HepG2 (cell line): ENCODE data around the gene HES3. TPM values are rescaled to one million over a fixed set of nuclear protein-coding genes. Genes with fewer than 3 reads are reported as not detected.
A peak's percentile ranks its signal among the peaks of the same experiment; 100 is the strongest.

Experiments used
- AFF4 ChIP-seq: sonication (generic); formaldehyde crosslinking; IDR thresholded peaks from 2 replicates; pipeline ENCODE4 v1.4.0; 2020; ENCODE audit warnings: missing genetic modification reagents
- FOXA1 ChIP-seq, 2 experiments: fragments of 450-650 bp in 1 of 2; sonication (generic) in 1 of 2; formaldehyde crosslinking in 1 of 2; IDR thresholded peaks; 2 replicates each; pipeline versions ENCODE4 v1.4.0 to v1.6.1; 2016 to 2020; ENCODE audit warnings: missing genetic modification reagents in 1 of 2
- KLF11 ChIP-seq: IDR thresholded peaks from 2 replicates; pipeline ENCODE4 v1.6.1; 2016; ENCODE audit warnings: missing compliant biosample characterization
- MIXL1 ChIP-seq: IDR thresholded peaks from 2 replicates; pipeline ENCODE4 v1.6.1; 2016
- NAIF1 ChIP-seq: sonication (generic); formaldehyde crosslinking; IDR thresholded peaks from 2 replicates; pipeline ENCODE4 v1.5.0; 2020; ENCODE audit warnings: mild to moderate bottlenecking, missing genetic modification reagents, borderline replicate concordance
- PAF1 ChIP-seq: IDR thresholded peaks from 2 replicates; pipeline ENCODE4 v1.6.1; 2016; ENCODE audit warnings: missing genetic modification reagents, missing compliant biosample characterization
- PCBP1 ChIP-seq: fragments of 200-400 bp; formaldehyde crosslinking; IDR thresholded peaks from 2 replicates; pipeline ENCODE4 v1.6.1; 2017; ENCODE audit warnings: mild to moderate bottlenecking, low read depth, low read length, borderline replicate concordance
- RFXANK ChIP-seq: IDR thresholded peaks from 2 replicates; pipeline ENCODE4 v1.6.1; 2016
- SNAI1 ChIP-seq: sonication (generic); formaldehyde crosslinking; IDR thresholded peaks from 2 replicates; pipeline ENCODE4 v1.5.0; 2020; ENCODE audit warnings: mild to moderate bottlenecking, missing genetic modification reagents, borderline replicate concordance
- TCF12 ChIP-seq, 2 experiments: fragments of 450-650 bp in 1 of 2; sonication (generic) in 1 of 2; formaldehyde crosslinking in 1 of 2; IDR thresholded peaks; 2 replicates each; pipeline versions ENCODE4 v1.6.1 to v1.8.0; 2017 to 2022; ENCODE audit warnings: antibody characterized with exemption in 1 of 2, mild to moderate bottlenecking in 1 of 2, missing genetic modification reagents in 1 of 2, moderate library complexity in 1 of 2
- ZMYM4 ChIP-seq: sonication (generic); formaldehyde crosslinking; IDR thresholded peaks from 2 replicates; pipeline ENCODE4 v1.8.1; 2023; ENCODE audit warnings: mild to moderate bottlenecking, missing genetic modification reagents
- ZNF30 ChIP-seq: sonication (generic); formaldehyde crosslinking; IDR thresholded peaks from 2 replicates; pipeline ENCODE4 v1.5.0; 2020; ENCODE audit warnings: mild to moderate bottlenecking, missing genetic modification reagents
- ZNF816 ChIP-seq: sonication (generic); formaldehyde crosslinking; IDR thresholded peaks from 2 replicates; pipeline ENCODE4 v1.8.0; 2022; ENCODE audit warnings: missing genetic modification reagents, mild to moderate bottlenecking, borderline replicate concordance
- ZSCAN5A ChIP-seq: sonication (generic); formaldehyde crosslinking; IDR thresholded peaks from 2 replicates; pipeline ENCODE4 v1.8.0; 2022; ENCODE audit warnings: mild to moderate bottlenecking, missing genetic modification reagents, borderline replicate concordance
- polyA plus RNA-seq, 8 experiments: library from polyadenylated mRNA; depleted of rRNA in 3 of 8; stranded (reverse) in 7 of 8; unstranded in 1 of 8; fragments of >200 nt; fragmentation: Illumina TruSeq in 4 of 8; extraction: Trizol in 4 of 8; gene quantifications; 2 replicates each; pipeline versions ENCODE4 v1.2.1 to v1.2.3, GENCODE V29; 2011 to 2016; ENCODE audit warnings: low read depth in 4 of 8, missing spikeins in 1 of 8, mixed read lengths in 1 of 8; ENCODE audit not compliant: insufficient read depth in 1 of 8
- total RNA-seq, 5 experiments: library from RNA; depleted of rRNA; stranded (reverse); fragments of >200 nt; fragmentation: Illumina TruSeq; extraction: Trizol; gene quantifications; 2 replicates each; pipeline ENCODE4 v1.2.3, GENCODE V29; 2016; ENCODE audit warnings: low read depth in 1 of 5
- TF ChIP-seq, protein P1 (sequence below): sonication (generic); formaldehyde crosslinking; IDR thresholded peaks from 2 replicates; pipeline ENCODE4 v1.4.0; 2020; ENCODE audit warnings: missing genetic modification reagents, borderline replicate concordance
- TF ChIP-seq, protein P2 (sequence below): sonication (generic); formaldehyde crosslinking; IDR thresholded peaks from 2 replicates; pipeline ENCODE4 v1.5.0; 2020; ENCODE audit warnings: mild to moderate bottlenecking, missing genetic modification reagents

The HES3 gene
- total and polyA plus RNA-seq, 2 of the 13 experiments (the other 11 are each of a cell fraction or from before 2014, with no cell fraction given): not detected

DNA sequence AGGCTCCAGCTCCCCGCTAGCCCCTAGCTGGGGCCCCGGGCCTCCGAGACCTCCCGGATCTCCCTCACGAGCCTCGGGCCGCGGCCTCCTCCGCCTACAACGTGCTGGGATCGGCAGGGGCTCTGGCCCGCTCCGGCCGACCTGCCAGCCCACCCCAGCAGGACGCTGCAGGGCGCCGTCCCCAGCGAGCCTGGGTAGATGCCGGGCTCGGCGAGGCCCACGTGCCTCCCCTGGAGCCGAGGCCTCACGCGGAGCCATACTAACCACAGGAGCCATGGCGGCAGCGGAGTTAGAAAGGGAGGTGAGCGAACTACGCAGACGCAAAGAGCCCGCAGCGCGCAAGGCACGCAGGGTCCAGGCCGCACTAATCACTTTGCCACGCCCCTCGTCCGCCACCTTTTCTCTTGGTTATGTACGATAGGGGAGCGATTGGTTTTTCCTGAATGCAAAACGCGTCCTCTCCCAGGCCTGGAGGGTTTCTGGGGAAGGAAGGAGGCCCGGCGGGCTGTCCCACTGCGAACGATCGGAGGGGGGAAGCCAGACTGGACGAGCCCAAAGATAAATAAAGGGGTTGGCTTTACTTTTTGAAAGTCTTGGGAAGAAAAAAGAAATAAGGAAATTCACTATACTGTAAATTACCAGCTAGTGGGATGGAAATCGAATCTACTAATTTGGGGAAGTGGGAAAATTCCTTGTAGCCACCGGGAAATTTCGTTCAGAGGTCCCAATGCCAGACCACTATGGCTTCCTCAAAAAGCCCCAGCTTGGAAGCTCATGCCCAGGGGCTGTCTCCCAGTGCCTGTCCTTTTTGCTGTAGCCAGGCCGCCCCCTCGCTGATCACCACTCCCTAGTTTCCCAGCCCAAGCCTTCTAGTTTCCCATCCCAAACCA is 44.4 kb upstream of the HES3 start, which contains the start of gene RPL22 (continued):
- TF ChIP-seq, protein P1, sequence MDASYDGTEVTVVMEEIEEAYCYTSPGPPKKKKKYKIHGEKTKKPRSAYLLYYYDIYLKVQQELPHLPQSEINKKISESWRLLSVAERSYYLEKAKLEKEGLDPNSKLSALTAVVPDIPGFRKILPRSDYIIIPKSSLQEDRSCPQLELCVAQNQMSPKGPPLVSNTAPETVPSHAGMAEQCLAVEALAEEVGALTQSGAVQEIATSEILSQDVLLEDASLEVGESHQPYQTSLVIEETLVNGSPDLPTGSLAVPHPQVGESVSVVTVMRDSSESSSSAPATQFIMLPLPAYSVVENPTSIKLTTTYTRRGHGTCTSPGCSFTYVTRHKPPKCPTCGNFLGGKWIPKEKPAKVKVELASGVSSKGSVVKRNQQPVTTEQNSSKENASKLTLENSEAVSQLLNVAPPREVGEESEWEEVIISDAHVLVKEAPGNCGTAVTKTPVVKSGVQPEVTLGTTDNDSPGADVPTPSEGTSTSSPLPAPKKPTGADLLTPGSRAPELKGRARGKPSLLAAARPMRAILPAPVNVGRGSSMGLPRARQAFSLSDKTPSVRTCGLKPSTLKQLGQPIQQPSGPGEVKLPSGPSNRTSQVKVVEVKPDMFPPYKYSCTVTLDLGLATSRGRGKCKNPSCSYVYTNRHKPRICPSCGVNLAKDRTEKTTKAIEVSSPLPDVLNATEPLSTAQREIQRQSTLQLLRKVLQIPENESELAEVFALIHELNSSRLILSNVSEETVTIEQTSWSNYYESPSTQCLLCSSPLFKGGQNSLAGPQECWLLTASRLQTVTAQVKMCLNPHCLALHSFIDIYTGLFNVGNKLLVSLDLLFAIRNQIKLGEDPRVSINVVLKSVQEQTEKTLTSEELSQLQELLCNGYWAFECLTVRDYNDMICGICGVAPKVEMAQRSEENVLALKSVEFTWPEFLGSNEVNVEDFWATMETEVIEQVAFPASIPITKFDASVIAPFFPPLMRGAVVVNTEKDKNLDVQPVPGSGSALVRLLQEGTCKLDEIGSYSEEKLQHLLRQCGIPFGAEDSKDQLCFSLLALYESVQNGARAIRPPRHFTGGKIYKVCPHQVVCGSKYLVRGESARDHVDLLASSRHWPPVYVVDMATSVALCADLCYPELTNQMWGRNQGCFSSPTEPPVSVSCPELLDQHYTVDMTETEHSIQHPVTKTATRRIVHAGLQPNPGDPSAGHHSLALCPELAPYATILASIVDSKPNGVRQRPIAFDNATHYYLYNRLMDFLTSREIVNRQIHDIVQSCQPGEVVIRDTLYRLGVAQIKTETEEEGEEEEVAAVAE (CRISPR knock-in tag): peak; percentile 91
- TF ChIP-seq ZSCAN5A (CRISPR knock-in tag) (no peak), SNAI1 (CRISPR knock-in tag) (no peak), RFXANK (no peak), FOXA1 (IDR thresholded peaks at IDR 0.05) (no peak), FOXA1 (CRISPR knock-in tag; IDR thresholded peaks at IDR 0.05) (peak; percentile 81), PCBP1 (no peak), MIXL1 (CRISPR knock-in tag) (peak; percentile 91), KLF11 (CRISPR knock-in tag) (no peak; the same call in 1 of the 2 replicates), AFF4 (peak; percentile 64; the same call in 1 of the 2 replicates), PAF1 (CRISPR knock-in tag) (no peak), TCF12 (IDR thresholded peaks at IDR 0.05) (no peak), TCF12 (CRISPR knock-in tag; IDR thresholded peaks at IDR 0.05) (peak; percentile 15; the same call in 1 of the 2 replicates), ZNF816 (peak; percentile 56; the same call in 1 of the 2 replicates), ZNF30 (0 out of 2 replicates have a peak, but pooled peaks have one; percentile 61), NAIF1 (CRISPR knock-in tag) (peak; percentile 96), ZMYM4 (CRISPR knock-in tag) (peak; percentile 70)
- TF ChIP-seq, protein P2, sequence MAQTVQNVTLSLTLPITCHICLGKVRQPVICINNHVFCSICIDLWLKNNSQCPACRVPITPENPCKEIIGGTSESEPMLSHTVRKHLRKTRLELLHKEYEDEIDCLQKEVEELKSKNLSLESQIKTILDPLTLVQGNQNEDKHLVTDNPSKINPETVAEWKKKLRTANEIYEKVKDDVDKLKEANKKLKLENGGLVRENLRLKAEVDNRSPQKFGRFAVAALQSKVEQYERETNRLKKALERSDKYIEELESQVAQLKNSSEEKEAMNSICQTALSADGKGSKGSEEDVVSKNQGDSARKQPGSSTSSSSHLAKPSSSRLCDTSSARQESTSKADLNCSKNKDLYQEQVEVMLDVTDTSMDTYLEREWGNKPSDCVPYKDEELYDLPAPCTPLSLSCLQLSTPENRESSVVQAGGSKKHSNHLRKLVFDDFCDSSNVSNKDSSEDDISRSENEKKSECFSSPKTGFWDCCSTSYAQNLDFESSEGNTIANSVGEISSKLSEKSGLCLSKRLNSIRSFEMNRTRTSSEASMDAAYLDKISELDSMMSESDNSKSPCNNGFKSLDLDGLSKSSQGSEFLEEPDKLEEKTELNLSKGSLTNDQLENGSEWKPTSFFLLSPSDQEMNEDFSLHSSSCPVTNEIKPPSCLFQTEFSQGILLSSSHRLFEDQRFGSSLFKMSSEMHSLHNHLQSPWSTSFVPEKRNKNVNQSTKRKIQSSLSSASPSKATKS (CRISPR knock-in tag): no peak
